Gastroesophageal sphincter (tissue), 3 donors: Measurements from ENCODE around the gene PTPN5.

ENCODE experiments used
- EP300 ChIP-seq: sonication (generic); formaldehyde crosslinking; IDR thresholded peaks from one replicate; pipeline ENCODE4 v1.6.1; 2017; ENCODE audit warnings: antibody characterized with exemption, mild to moderate bottlenecking
- POLR2AphosphoS5 ChIP-seq: sonication (generic); formaldehyde crosslinking; IDR thresholded peaks from one replicate; pipeline ENCODE4 v1.6.1; 2017; ENCODE audit warnings: antibody characterized with exemption
- TF ChIP-seq, protein P1 (sequence below), 4 experiments: fragments of 200-600 bp in 2 of 4; fragments of 450-650 bp in 2 of 4; sonication (generic) in 1 of 4; IDR thresholded peaks; one replicate each; pipeline ENCODE4 v1.5.1; 2017 to 2019; ENCODE audit warnings: antibody characterized with exemption in 4 of 4, mild to moderate bottlenecking in 2 of 4, moderate library complexity in 2 of 4

DNA sequence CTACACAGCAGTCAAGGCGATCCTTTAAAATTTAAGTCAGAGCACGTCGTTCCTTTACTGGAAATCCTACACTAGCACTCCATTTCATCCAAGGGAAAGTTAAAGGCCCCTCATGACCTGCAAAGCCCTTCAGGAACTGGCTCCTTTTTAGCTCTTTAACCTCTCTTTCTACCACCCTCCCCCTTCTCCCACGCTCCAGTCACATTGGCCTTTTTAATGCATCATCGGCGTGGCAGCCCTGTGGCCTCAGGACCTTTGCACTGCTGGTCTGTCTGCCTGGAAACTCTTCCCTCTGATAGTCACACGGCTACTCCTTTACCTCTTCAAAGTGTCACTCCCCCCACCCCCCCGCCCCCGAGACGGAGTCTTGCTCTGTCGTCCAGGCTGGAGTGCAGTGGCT is 1.2 kb upstream of the PTPN5 start:
- TF ChIP-seq, protein P1, sequence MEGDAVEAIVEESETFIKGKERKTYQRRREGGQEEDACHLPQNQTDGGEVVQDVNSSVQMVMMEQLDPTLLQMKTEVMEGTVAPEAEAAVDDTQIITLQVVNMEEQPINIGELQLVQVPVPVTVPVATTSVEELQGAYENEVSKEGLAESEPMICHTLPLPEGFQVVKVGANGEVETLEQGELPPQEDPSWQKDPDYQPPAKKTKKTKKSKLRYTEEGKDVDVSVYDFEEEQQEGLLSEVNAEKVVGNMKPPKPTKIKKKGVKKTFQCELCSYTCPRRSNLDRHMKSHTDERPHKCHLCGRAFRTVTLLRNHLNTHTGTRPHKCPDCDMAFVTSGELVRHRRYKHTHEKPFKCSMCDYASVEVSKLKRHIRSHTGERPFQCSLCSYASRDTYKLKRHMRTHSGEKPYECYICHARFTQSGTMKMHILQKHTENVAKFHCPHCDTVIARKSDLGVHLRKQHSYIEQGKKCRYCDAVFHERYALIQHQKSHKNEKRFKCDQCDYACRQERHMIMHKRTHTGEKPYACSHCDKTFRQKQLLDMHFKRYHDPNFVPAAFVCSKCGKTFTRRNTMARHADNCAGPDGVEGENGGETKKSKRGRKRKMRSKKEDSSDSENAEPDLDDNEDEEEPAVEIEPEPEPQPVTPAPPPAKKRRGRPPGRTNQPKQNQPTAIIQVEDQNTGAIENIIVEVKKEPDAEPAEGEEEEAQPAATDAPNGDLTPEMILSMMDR (IDR thresholded peaks at IDR 0.05), result no peak
- TF ChIP-seq EP300, result no peak
- TF ChIP-seq POLR2AphosphoS5, result no peak
